NCI-H524 treated with DMSO at 0.1 percent for 48 hours (cell line): ENCODE results near the gene CLEC2D.
"Not testable (repeated sequence)": the region's sequence is repeated elsewhere in the genome, so short reads cannot be mapped to it uniquely, and the experiment has no call there.

Source experiments
- DNase-seq: peaks from one replicate; lab custom pipeline; 2025; lab: John Stamatoyannopoulos, UW

CLEC2D gene

GRCh38 chr12:9729082-9729481 lies 59.6 kb downstream of the CLEC2D start:
- no peak for DNase-seq

- no peak for DNase-seq
These were observed 60.5 kb downstream of the CLEC2D start for GRCh38 chr12:9730011-9730410.

GRCh38 chr12:9730591-9730990 lies 61.1 kb downstream of the CLEC2D start:
- no peak for DNase-seq

- DNase-seq = no peak
These were observed 61.9 kb downstream of the CLEC2D start for GRCh38 chr12:9731393-9731792.

- DNase-seq = no peak
These were observed 62.3 kb downstream of the CLEC2D start for GRCh38 chr12:9731797-9732196.

GRCh38 chr12:9732921-9733461 lies 63.5 kb downstream of the CLEC2D start, which contains the start of gene CLECL1:
CLECL1 (minus strand) TSS chr12:9733097.
- no peak for DNase-seq

GRCh38 chr12:9735601-9736000 lies 66.1 kb downstream of the CLEC2D start:
- no peak for DNase-seq

- no peak for DNase-seq
These were observed 67.6 kb downstream of the CLEC2D start for GRCh38 chr12:9736936-9737705.

- DNase-seq = not testable (repeated sequence)
These were observed 69.4 kb downstream of the CLEC2D start for GRCh38 chr12:9738905-9739304.

- not testable (repeated sequence) for DNase-seq
These were observed 70.0 kb downstream of the CLEC2D start for GRCh38 chr12:9739404-9740105.

GRCh38 chr12:9740106-9740750 lies 70.7 kb downstream of the CLEC2D start:
- no peak for DNase-seq

- DNase-seq = no peak
These were observed 72.2 kb downstream of the CLEC2D start for GRCh38 chr12:9741726-9742125.

GRCh38 chr12:9742661-9743060 lies 73.1 kb downstream of the CLEC2D start:
- DNase-seq = no peak

- no peak for DNase-seq
These were observed 75.7 kb downstream of the CLEC2D start for GRCh38 chr12:9745199-9745598.
